ENCODE data around the gene KRTAP9-6.
"Not testable (repeated sequence)": the region's sequence is repeated elsewhere in the genome, so short reads cannot be mapped to it uniquely, and the experiment has no call there.

KRTAP9-6 gene

GRCh38 chr17:41265078-41265477 lies at the start of gene KRTAP9-6:
TSS of gene KRTAP9-6 (plus strand) at chr17:41265378. CDS start at chr17:41265378, 0 bp downstream.
- DNase-seq: no peak

GRCh38 chr17:41215681-41216080 lies 49.5 kb upstream of the KRTAP9-6 start:
- no peak for DNase-seq

- no peak for DNase-seq
Measured at GRCh38 chr17:41223821-41224220, 41.4 kb upstream of the KRTAP9-6 start.

- no peak for DNase-seq
Measured at GRCh38 chr17:41226051-41226450, 39.1 kb upstream of the KRTAP9-6 start.

- not testable (repeated sequence) for DNase-seq
Measured at GRCh38 chr17:41226598-41227095, 38.5 kb upstream of the KRTAP9-6 start, which contains the start of gene KRTAP9-2. TSS of gene KRTAP9-2 (plus strand) at chr17:41226648. CDS start at chr17:41226655, 7 bp downstream.

- no peak for DNase-seq
Measured at GRCh38 chr17:41230094-41230493, 35.1 kb upstream of the KRTAP9-6 start.

GRCh38 chr17:41231731-41232130 lies 33.4 kb upstream of the KRTAP9-6 start:
- DNase-seq: no peak

- not testable (repeated sequence) for DNase-seq
Measured at GRCh38 chr17:41232399-41233105, 32.6 kb upstream of the KRTAP9-6 start, which contains the start of gene KRTAP9-3. TSS of gene KRTAP9-3 (plus strand) at chr17:41232449. CDS start at chr17:41232502, 53 bp downstream.

GRCh38 chr17:41237116-41237515 lies 28.1 kb upstream of the KRTAP9-6 start:
- DNase-seq: not testable (repeated sequence)

GRCh38 chr17:41237949-41238437 lies 27.2 kb upstream of the KRTAP9-6 start, which contains the start of gene KRTAP9-8:
TSS of gene KRTAP9-8 (plus strand) at chr17:41237999. CDS start at chr17:41238052, 53 bp downstream.
- DNase-seq: not testable (repeated sequence)

- not testable (repeated sequence) for DNase-seq
Measured at GRCh38 chr17:41246995-41247787, 18.0 kb upstream of the KRTAP9-6 start.

- not testable (repeated sequence) for DNase-seq
Measured at GRCh38 chr17:41249637-41250240, 15.4 kb upstream of the KRTAP9-6 start, which contains the start of gene KRTAP9-4. TSS of gene KRTAP9-4 (plus strand) at chr17:41249687. CDS start at chr17:41249721, 34 bp downstream.

GRCh38 chr17:41251261-41251660 lies 13.9 kb upstream of the KRTAP9-6 start:
- DNase-seq: no peak

- no peak for DNase-seq
Measured at GRCh38 chr17:41254861-41255260, 10.3 kb upstream of the KRTAP9-6 start.

GRCh38 chr17:41255381-41256290 lies 9.5 kb upstream of the KRTAP9-6 start, which contains the start of gene KRTAP9-9:
TSS of gene KRTAP9-9 (plus strand) at chr17:41255384.
- DNase-seq: not testable (repeated sequence)

- DNase-seq: no peak
Measured at GRCh38 chr17:41256291-41256685, 8.9 kb upstream of the KRTAP9-6 start.

GRCh38 chr17:41258406-41258805 lies 6.8 kb upstream of the KRTAP9-6 start:
- no peak for DNase-seq

GRCh38 chr17:41263212-41263611 lies 2.0 kb upstream of the KRTAP9-6 start:
- no peak for DNase-seq

GRCh38 chr17:41264599-41264998 lies 579 bp upstream of the KRTAP9-6 start:
- no peak for DNase-seq

- no peak for DNase-seq
Measured at GRCh38 chr17:41267711-41268110, 2.5 kb downstream of the KRTAP9-6 start.

- not testable (repeated sequence) for DNase-seq
Measured at GRCh38 chr17:41271323-41271722, 6.1 kb downstream of the KRTAP9-6 start.

All from NCI-H748 treated with DMSO at 0.1 percent for 48 hours (cell line).